HepG2 (cell line): Measurements from ENCODE around the gene AP2B1. TPM values are rescaled to one million over a fixed set of nuclear protein-coding genes. Genes with fewer than 3 reads are reported as not detected.

Source experiments
- ATAC-seq: fragments of 200-7000 bp; cut with Tn5 transposase; 3 replicates; pipeline ENCODE4 v1.9.1; 2020; ENCODE audit warnings: mild to moderate bottlenecking, moderate library complexity
- BruUV-seq: library from RNA; stranded (reverse); fragments of 400-500 nt; replicated peaks from 2 replicates; lab custom pipeline; 2021; lab: Mats Ljungman, UMichigan
- CTCF ChIA-PET: fragments of 300-600 bp; formaldehyde crosslinking; extraction: SDS; loops from one replicate; lab custom pipeline; 2021; ENCODE audit warnings: low total read pairs, inconsistent platforms, low intra/inter-chr PET ratio; lab: Yijun Ruan, JAX
- POLR2A ChIA-PET: fragments of 350-600 bp; sonication (Branson Sonifier 250); formaldehyde crosslinking; loops from one replicate; lab custom pipeline; 2020; ENCODE audit warnings: antibody characterized with exemption, inconsistent platforms; lab: Yijun Ruan, JAX
- DNase-seq: peaks from one replicate; pipeline ENCODE4 v3.0.0-alpha.2; 2015; ENCODE audit warnings: low spot score
- FAIRE-seq: peaks from 3 replicates; lab custom pipeline; 2011; peaks lifted over from hg19 to GRCh38; lab: Jason Lieb, UNC
- H2AFZ ChIP-seq: one replicate; pipeline ENCODE4 v1.6.1; 2011; ENCODE audit warnings: low read length, inconsistent platforms
- H3K27ac ChIP-seq: fragments of 300-600 bp; 3 replicates; pipeline ENCODE4 v1.8.0; 2011; ENCODE audit warnings: mixed run types, mild to moderate bottlenecking, mixed read lengths, low read length, inconsistent platforms; ENCODE audit not compliant: insufficient read depth; ENCODE audit errors: extremely low read length
- H3K27me3 ChIP-seq, 2 experiments: fragments of 200-600 bp in 1 of 2; 2 replicates in 1 of 2; 3 replicates in 1 of 2; pipeline versions ENCODE4 v1.6.0 to v1.8.0; 2011; ENCODE audit warnings: low read length in 2 of 2, mild to moderate bottlenecking in 2 of 2, moderate library complexity in 2 of 2, inconsistent platforms in 1 of 2; ENCODE audit not compliant: insufficient read depth in 2 of 2, control insufficient read depth in 1 of 2
- H3K36me3 ChIP-seq, 2 experiments: fragments of 200-600 bp in 1 of 2; replicated peaks in 1 of 2; 2 replicates in 1 of 2; 3 replicates in 1 of 2; pipeline versions ENCODE4 v1.5.1 to v1.8.0; 2011; ENCODE audit warnings: low read length in 2 of 2, inconsistent platforms in 1 of 2; ENCODE audit not compliant: insufficient read depth in 2 of 2, control insufficient read depth in 1 of 2
- H3K4me1 ChIP-seq: 2 replicates; pipeline ENCODE4 v1.5.1; 2012; ENCODE audit warnings: low read length, inconsistent platforms; ENCODE audit not compliant: insufficient read depth
- H3K4me2 ChIP-seq: 2 replicates; pipeline ENCODE4 v1.6.0; 2011; ENCODE audit warnings: low read depth, low read length, inconsistent platforms
- H3K4me3 ChIP-seq, 3 experiments: fragments of 200-600 bp in 1 of 3; sonication (generic), shearing (Covaris generic) in 1 of 3; replicated peaks in 1 of 3; 2 replicates each; pipeline ENCODE4 v1.5.1; 2011 to 2016; ENCODE audit warnings: low read length in 3 of 3, inconsistent platforms in 2 of 3, low read depth in 2 of 3, mild to moderate bottlenecking in 2 of 3, control low read depth in 1 of 3, mixed read lengths in 1 of 3; ENCODE audit not compliant: insufficient read depth in 1 of 3
- H3K79me2 ChIP-seq: one replicate; pipeline ENCODE4 v1.6.1; 2011; ENCODE audit warnings: low read length, inconsistent platforms; ENCODE audit not compliant: insufficient read depth
- H3K9ac ChIP-seq: 2 replicates; pipeline ENCODE4 v1.6.0; 2011; ENCODE audit warnings: mild to moderate bottlenecking, low read depth, low read length, inconsistent platforms; ENCODE audit not compliant: insufficient read depth
- H3K9me3 ChIP-seq: 2 replicates; pipeline ENCODE4 v1.5.1; 2012; ENCODE audit warnings: mild to moderate bottlenecking, low read length
- H4K20me1 ChIP-seq: 2 replicates; pipeline ENCODE4 v1.6.0; 2011; ENCODE audit warnings: inconsistent platforms, mild to moderate bottlenecking, low read length, moderate library complexity; ENCODE audit not compliant: insufficient read depth
- FOSL2 ChIP-seq: sonication (generic); formaldehyde crosslinking; IDR thresholded peaks from 2 replicates; pipeline ENCODE4 v1.4.0; 2020; ENCODE audit warnings: missing genetic modification reagents
- FOXK2 ChIP-seq: fragments of 450-650 bp; IDR thresholded peaks from 2 replicates; pipeline ENCODE4 v1.6.1; 2016
- FOXP4 ChIP-seq: sonication (generic); formaldehyde crosslinking; IDR thresholded peaks from 2 replicates; pipeline ENCODE4 v1.4.0; 2020; ENCODE audit warnings: missing genetic modification reagents
- GLI4 ChIP-seq: sonication (generic); formaldehyde crosslinking; IDR thresholded peaks from 2 replicates; pipeline ENCODE4 v1.5.1; 2020; ENCODE audit warnings: missing genetic modification reagents, mild to moderate bottlenecking, moderate library complexity, borderline replicate concordance
- GLMP ChIP-seq: sonication (generic); formaldehyde crosslinking; IDR thresholded peaks from 2 replicates; pipeline ENCODE4 v1.9.0; 2021; ENCODE audit warnings: missing genetic modification reagents, mild to moderate bottlenecking, borderline replicate concordance
- GTF2F1 ChIP-seq: fragments of 150-350 bp; IDR thresholded peaks from 2 replicates; pipeline ENCODE4 v1.6.1; 2014; ENCODE audit warnings: low read length
- HIVEP1 ChIP-seq: sonication (generic); formaldehyde crosslinking; IDR thresholded peaks from 2 replicates; pipeline ENCODE4 v1.4.0; 2020; ENCODE audit warnings: mild to moderate bottlenecking, missing genetic modification reagents
- PPARG ChIP-seq: conservative IDR thresholded peaks from 2 replicates; pipeline ENCODE4 v1.6.1; 2016; ENCODE audit warnings: missing biosample characterization, missing genetic modification reagents
- SAFB2 ChIP-seq: sonication (generic); formaldehyde crosslinking; IDR thresholded peaks from 2 replicates; pipeline ENCODE4 v1.5.1; 2020; ENCODE audit warnings: missing genetic modification reagents, low read depth, mild to moderate bottlenecking, borderline replicate concordance
- TEAD2 ChIP-seq: sonication (generic); formaldehyde crosslinking; IDR thresholded peaks from 2 replicates; pipeline ENCODE4 v1.9.0; 2021; ENCODE audit warnings: missing genetic modification reagents
- ZBTB46 ChIP-seq: sonication (generic); formaldehyde crosslinking; IDR thresholded peaks from 2 replicates; pipeline ENCODE4 v1.4.0; 2020; ENCODE audit warnings: mild to moderate bottlenecking, missing genetic modification reagents, borderline replicate concordance
- ZNF143 ChIP-seq: sonication (generic); formaldehyde crosslinking; IDR thresholded peaks from 2 replicates; pipeline ENCODE4 v1.4.0; 2020; ENCODE audit warnings: missing genetic modification reagents
- ZNF232 ChIP-seq: sonication (generic); formaldehyde crosslinking; IDR thresholded peaks from 2 replicates; pipeline ENCODE4 v1.4.0; 2020; ENCODE audit warnings: missing genetic modification reagents, borderline replicate concordance
- ZNF296 ChIP-seq: sonication (generic); formaldehyde crosslinking; conservative IDR thresholded peaks from 2 replicates; pipeline ENCODE4 v1.5.0; 2020; ENCODE audit warnings: mild to moderate bottlenecking, missing genetic modification reagents
- ZNF556 ChIP-seq: sonication (generic); formaldehyde crosslinking; IDR thresholded peaks from 2 replicates; pipeline ENCODE4 v1.4.0; 2020; ENCODE audit warnings: mild to moderate bottlenecking, missing genetic modification reagents, borderline replicate concordance
- ZNF768 ChIP-seq: sonication (generic); formaldehyde crosslinking; IDR thresholded peaks from 2 replicates; pipeline ENCODE4 v1.4.0; 2020; ENCODE audit warnings: missing genetic modification reagents
- ZNF879 ChIP-seq: sonication (generic); formaldehyde crosslinking; IDR thresholded peaks from 2 replicates; pipeline ENCODE4 v1.8.1; 2023; ENCODE audit warnings: missing genetic modification reagents
- WGBS: methylation state at CpG from one replicate; pipeline ENCODE4 v1.1.6; 2017; ENCODE audit warnings: low lambda C conversion rate; 5-methylcytosine and 5-hydroxymethylcytosine counted together
- in situ Hi-C: cut with HindIII; loops from 2 replicates; pipeline ENCODE4 v1.10.0; 2017; ENCODE audit warnings: low pct_unique_long_range_greater_than_20kb; ENCODE audit not compliant: extremely low pct_ligation_motif_present
- intact Hi-C: fragments of 100-400 bp; cut with micrococcal nuclease; formaldehyde crosslinking; loops from one replicate; pipeline ENCODE4 v1.10.0; 2022; ENCODE audit not compliant: unreplicated experiment
- polyA plus RNA-seq, 8 experiments: library from polyadenylated mRNA; depleted of rRNA in 3 of 8; stranded (reverse) in 7 of 8; unstranded in 1 of 8; fragments of >200 nt; fragmentation: Illumina TruSeq in 4 of 8; extraction: Trizol in 4 of 8; gene quantifications; 2 replicates each; pipeline versions ENCODE4 v1.2.1 to v1.2.3, GENCODE V29; 2011 to 2016; ENCODE audit warnings: low read depth in 4 of 8, missing spikeins in 1 of 8, mixed read lengths in 1 of 8; ENCODE audit not compliant: insufficient read depth in 1 of 8
- total RNA-seq, 5 experiments: library from RNA; depleted of rRNA; stranded (reverse); fragments of >200 nt; fragmentation: Illumina TruSeq; extraction: Trizol; gene quantifications; 2 replicates each; pipeline ENCODE4 v1.2.3, GENCODE V29; 2016; ENCODE audit warnings: low read depth in 1 of 5

Gene AP2B1
- total and polyA plus RNA-seq, 2 of the 13 experiments (the other 11 are each of a cell fraction or from before 2014, with no cell fraction given) = 23.8 to 71.3 TPM

- TF ChIP-seq ZBTB46 (CRISPR knock-in tag) = no peak
- TF ChIP-seq FOSL2 = peak; percentile 46; the same call in 1 of the 2 replicates
- TF ChIP-seq ZNF768 = no peak
- TF ChIP-seq HIVEP1 (CRISPR knock-in tag) = peak; percentile 46; the same call in 1 of the 2 replicates
- peak; percentile 86 for TF ChIP-seq ZNF143 (CRISPR knock-in tag)
- no peak for TF ChIP-seq GLMP (CRISPR knock-in tag)
- peak; percentile 69; the same call in 1 of the 2 replicates for TF ChIP-seq ZNF879 (CRISPR knock-in tag)
- peak; percentile 56; the same call in 1 of the 2 replicates for TF ChIP-seq PPARG (CRISPR knock-in tag)
Observed at GRCh38 chr17:35578197-35578928, 8.8 kb upstream of the AP2B1 start, which contains the start of gene PEX12 (continued).

GRCh38 chr17:35578929-35579432 is 8.1 kb upstream of the AP2B1 start:
- intact Hi-C loops = no loop called here
- in situ Hi-C loops = no loop called here
- CTCF ChIA-PET = no interaction called here
- TF ChIP-seq ZNF879 (CRISPR knock-in tag) = no peak
- TF ChIP-seq ZNF296 (CRISPR knock-in tag) = no peak
- no peak for TF ChIP-seq ZNF556
- no peak for TF ChIP-seq SAFB2 (CRISPR knock-in tag)
- no peak for TF ChIP-seq FOXK2
- TF ChIP-seq GLI4 = no peak
- TF ChIP-seq GTF2F1 = no peak
- TF ChIP-seq FOXP4 (CRISPR knock-in tag) = no peak
- 0 out of 2 replicates have a peak, but pooled peaks have one; percentile 8 for TF ChIP-seq TEAD2
- TF ChIP-seq ZNF232 (CRISPR knock-in tag) = 0 out of 2 replicates have a peak, but pooled peaks have one; percentile 7

More at GRCh38 chr17:35578929-35579432, 8.1 kb upstream of the AP2B1 start:
- H3K27ac ChIP-seq = peak overlapping the region; percentile 83
- peak overlapping the region; percentile 86 for H3K9ac ChIP-seq
- ATAC-seq (peak; percentile 16; the same call in 1 of the 3 replicates), FAIRE-seq (no peak), DNase-seq (no peak)
- peaks cover 0 to 7% of the 10 kb centered on the region in 2 experiments; a peak in 1 of 5 replicates for H3K36me3 ChIP-seq
- no peaks in the 10 kb centered on the region for H4K20me1 ChIP-seq
- WGBS = 1% methylated on average over 11 of the region's 11 CpGs
- H3K4me2 ChIP-seq = peak overlapping the region; percentile 86
- peaks cover 25% of the 10 kb centered on the region for H3K4me1 ChIP-seq
- H2AFZ ChIP-seq = no peak overlapping the region
- peaks cover 7% of the 10 kb centered on the region for H3K79me2 ChIP-seq
- BruUV-seq = TSS peak; percentile 75
- H3K27me3 ChIP-seq = no peaks in the 10 kb centered on the region; a peak in 1 of 5 replicates
- POLR2A ChIA-PET = interaction anchor here (0.9 to 4.1 kb wide), 14 partner anchors 9 to 438 kb away, joined by 3 to 73 read pairs (median 4); partner anchors contain the start of genes AP2B1, RASL10B, SLFN5 and TAF15
- H3K4me3 ChIP-seq = peak overlapping the region; percentile 84 to 89 (median 85)
- no peaks in the 10 kb centered on the region for H3K9me3 ChIP-seq
